Esophagus squamous epithelium (tissue), 5 donors: Measurements from ENCODE around the gene SZT2. TPM values are rescaled to one million over a fixed set of nuclear protein-coding genes. Genes with fewer than 3 reads are reported as not detected.
"Not testable (repeated sequence)": the region's sequence is repeated elsewhere in the genome, so short reads cannot be mapped to it uniquely, and the experiment has no call there.

Experiments used
- DNase-seq: peaks from one replicate; lab custom pipeline; 2025; lab: John Stamatoyannopoulos, UW
- H3K27ac ChIP-seq, 4 donors: fragments of 200-600 bp; sonication (generic); one replicate each; pipeline ENCODE4 v1.5.1; 2016 to 2019; ENCODE audit warnings: mild to moderate bottlenecking in 1 of 4
- H3K27me3 ChIP-seq, 4 donors: fragments of 200-600 bp; sonication (generic); 1 replicate in 3 of 4; 2 replicates in 1 of 4; pipeline versions ENCODE4 v1.5.1 to v1.6.0; 2017 to 2021; ENCODE audit warnings: antibody characterized with exemption in 1 of 4
- H3K36me3 ChIP-seq, 3 donors: fragments of 200-600 bp; sonication (generic); one replicate each; pipeline ENCODE4 v1.5.1; 2016 to 2019
- H3K4me1 ChIP-seq, 3 donors: fragments of 200-600 bp; sonication (generic); one replicate each; pipeline ENCODE4 v1.5.1; 2017 to 2019
- H3K4me3 ChIP-seq, 4 donors: fragments of 200-600 bp; sonication (generic); 1 replicate in 3 of 4; 2 replicates in 1 of 4; pipeline ENCODE4 v1.5.1; 2016 to 2019; ENCODE audit warnings: mild to moderate bottlenecking in 2 of 4, moderate library complexity in 1 of 4
- H3K9me3 ChIP-seq, 3 donors: fragments of 200-600 bp; sonication (generic); one replicate each; pipeline ENCODE4 v1.5.1; 2016 to 2019
- POLR2A ChIP-seq, 4 donors: fragments of 450-650 bp; IDR thresholded peaks; one replicate each; pipeline ENCODE4 v1.6.1; 2017; ENCODE audit warnings: antibody characterized with exemption in 4 of 4, mild to moderate bottlenecking in 4 of 4, moderate library complexity in 3 of 4
- WGBS, 2 donors: methylation state at CpG; one replicate each; pipeline ENCODE4 v1.1.5; 2018; 5-methylcytosine and 5-hydroxymethylcytosine counted together
- intact Hi-C: fragments of 100-400 bp; cut with DNase I; formaldehyde crosslinking; loops from one replicate; pipeline ENCODE4 v1.15.0; 2022
- total RNA-seq, 4 donors: library from RNA; depleted of rRNA; stranded (reverse); fragments of >200 nt; gene quantifications; one replicate each; pipeline ENCODE4 v1.1.0, GENCODE V29; 2016
- TF ChIP-seq, protein P1 (sequence below), 6 experiments: fragments of 450-650 bp in 4 of 6; fragments of 200-600 bp in 2 of 6; sonication (generic) in 2 of 6; IDR thresholded peaks; one replicate each; pipeline ENCODE4 v1.5.1; 2016 to 2019; ENCODE audit warnings: antibody characterized with exemption in 6 of 6, mild to moderate bottlenecking in 4 of 6, moderate library complexity in 4 of 6
- donor health status: DM: yes; HTN: yes; CAD: no.

SZT2 gene
- total RNA-seq, 4 donors from 2014 or later = 12.4 to 40.0 (median 27.7) TPM

DNA sequence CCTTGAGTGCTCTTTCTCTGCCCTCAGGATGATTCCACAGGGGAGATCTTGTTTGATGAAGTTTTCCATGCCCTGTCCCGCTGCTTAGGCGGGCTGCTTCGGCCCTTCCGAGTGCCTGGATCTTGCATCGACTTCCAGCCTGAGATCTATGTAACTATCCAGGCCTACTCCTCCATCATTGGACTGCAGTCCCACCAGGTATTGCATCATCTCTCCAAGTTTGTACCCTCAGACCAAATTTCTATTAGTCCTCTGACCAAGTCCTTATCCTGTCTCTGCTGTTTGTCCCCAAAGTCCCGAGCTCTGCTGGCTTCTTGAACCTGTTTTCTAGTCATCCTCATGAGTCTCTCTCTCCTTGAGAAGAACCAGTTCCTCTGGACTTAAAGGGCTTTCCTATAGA, 14.7 kb downstream of the SZT2 start:
- Histone ChIP-seq H3K27ac (no peak overlapping the region), H3K27me3 (no peaks in the 10 kb centered on the region), H3K36me3 (peaks cover 24 to 72% (median 37%) of the 10 kb centered on the region in 3 donors), H3K4me3 (no peak overlapping the region), H3K4me1 (peaks cover 0 to 4% (median 0%) of the 10 kb centered on the region in 3 donors), H3K9me3 (no peaks in the 10 kb centered on the region)
- intact Hi-C loops = no loop called here
- no peak for TF ChIP-seq POLR2A (IDR thresholded peaks at IDR 0.05)
- TF ChIP-seq, protein P1, sequence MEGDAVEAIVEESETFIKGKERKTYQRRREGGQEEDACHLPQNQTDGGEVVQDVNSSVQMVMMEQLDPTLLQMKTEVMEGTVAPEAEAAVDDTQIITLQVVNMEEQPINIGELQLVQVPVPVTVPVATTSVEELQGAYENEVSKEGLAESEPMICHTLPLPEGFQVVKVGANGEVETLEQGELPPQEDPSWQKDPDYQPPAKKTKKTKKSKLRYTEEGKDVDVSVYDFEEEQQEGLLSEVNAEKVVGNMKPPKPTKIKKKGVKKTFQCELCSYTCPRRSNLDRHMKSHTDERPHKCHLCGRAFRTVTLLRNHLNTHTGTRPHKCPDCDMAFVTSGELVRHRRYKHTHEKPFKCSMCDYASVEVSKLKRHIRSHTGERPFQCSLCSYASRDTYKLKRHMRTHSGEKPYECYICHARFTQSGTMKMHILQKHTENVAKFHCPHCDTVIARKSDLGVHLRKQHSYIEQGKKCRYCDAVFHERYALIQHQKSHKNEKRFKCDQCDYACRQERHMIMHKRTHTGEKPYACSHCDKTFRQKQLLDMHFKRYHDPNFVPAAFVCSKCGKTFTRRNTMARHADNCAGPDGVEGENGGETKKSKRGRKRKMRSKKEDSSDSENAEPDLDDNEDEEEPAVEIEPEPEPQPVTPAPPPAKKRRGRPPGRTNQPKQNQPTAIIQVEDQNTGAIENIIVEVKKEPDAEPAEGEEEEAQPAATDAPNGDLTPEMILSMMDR (IDR thresholded peaks at IDR 0.05) = no peak
- no peak for DNase-seq
- WGBS, 2 donors = 95 to 99% methylated on average over 6 of the region's 6 CpGs

DNA sequence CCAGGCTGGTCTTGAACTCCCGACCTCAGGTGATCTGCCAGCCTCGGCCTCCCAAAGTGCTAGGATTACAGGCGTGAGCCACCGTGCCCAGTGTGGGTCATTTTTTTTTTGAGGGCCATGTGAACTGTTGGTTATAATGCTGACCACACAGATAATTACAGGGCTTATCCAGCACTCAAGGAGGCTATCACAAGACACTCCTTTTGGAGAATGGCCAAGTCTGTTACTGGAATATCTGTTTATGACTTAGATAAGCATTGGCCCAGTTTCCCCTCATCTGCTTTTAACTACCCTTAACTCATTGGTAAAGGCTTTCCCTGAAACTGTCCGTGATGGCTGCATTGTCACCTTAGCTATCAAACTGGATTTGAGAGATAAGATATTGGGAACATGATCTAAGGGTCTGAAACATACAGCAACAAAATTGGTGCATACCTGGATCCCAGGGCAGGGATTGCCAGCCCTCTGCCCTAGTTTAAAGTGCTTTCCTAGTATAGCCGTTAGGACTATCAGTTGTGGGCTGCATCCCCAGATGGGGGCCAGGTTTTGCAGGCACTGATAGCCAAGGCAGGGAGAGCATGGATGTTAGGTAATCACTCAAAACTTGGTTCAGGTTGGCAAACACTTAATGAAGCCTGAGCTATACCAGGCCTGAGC, 15.6 kb downstream of the SZT2 start:
- intact Hi-C loops = no loop called here
- WGBS, 2 donors = 85 to 97% methylated on average over 5 to 6 of the region's 6 CpGs
- H3K9me3 ChIP-seq = no peaks in the 10 kb centered on the region
- DNase-seq = no peak
- no peaks in the 10 kb centered on the region for H3K27me3 ChIP-seq
- no peak overlapping the region for H3K27ac ChIP-seq
- TF ChIP-seq, protein P1 (IDR thresholded peaks at IDR 0.05) = no peak
- no peak for TF ChIP-seq POLR2A (IDR thresholded peaks at IDR 0.05)
- no peak overlapping the region for H3K4me3 ChIP-seq
- H3K36me3 ChIP-seq = peaks cover 24 to 81% (median 37%) of the 10 kb centered on the region in 3 donors
- H3K4me1 ChIP-seq = peaks cover 0 to 1% (median 0%) of the 10 kb centered on the region in 3 donors

DNA sequence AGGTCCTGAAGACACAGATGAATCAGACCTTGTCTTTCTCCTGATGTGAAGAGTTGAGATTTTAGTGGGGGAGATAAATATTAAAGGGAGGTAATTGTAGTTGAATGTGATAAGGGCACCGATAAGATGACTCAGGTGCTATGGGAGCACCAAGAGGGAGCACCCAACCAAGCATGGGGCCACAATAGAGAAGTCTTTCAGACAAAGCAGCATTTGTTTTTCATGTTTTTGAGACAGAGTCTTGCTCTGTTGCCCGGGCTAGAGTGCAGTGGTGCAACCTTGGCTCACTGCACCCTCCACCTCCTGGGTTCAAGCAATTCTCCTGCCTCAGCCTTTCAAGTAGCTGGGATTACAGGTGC, 16.2 kb downstream of the SZT2 start:
- Histone ChIP-seq H3K4me3 (no peak overlapping the region), H3K9me3 (no peaks in the 10 kb centered on the region), H3K36me3 (peaks cover 24 to 82% (median 37%) of the 10 kb centered on the region in 3 donors), H3K4me1 (no peaks in the 10 kb centered on the region), H3K27me3 (no peaks in the 10 kb centered on the region), H3K27ac (no peak overlapping the region)
- intact Hi-C loops = no loop called here
- no peak for DNase-seq
- no peak for TF ChIP-seq POLR2A (IDR thresholded peaks at IDR 0.05)
- TF ChIP-seq, protein P1 (IDR thresholded peaks at IDR 0.05) = no peak
- 89 to 93% methylated on average over 2 of the region's 2 CpGs for WGBS, 2 donors

DNA sequence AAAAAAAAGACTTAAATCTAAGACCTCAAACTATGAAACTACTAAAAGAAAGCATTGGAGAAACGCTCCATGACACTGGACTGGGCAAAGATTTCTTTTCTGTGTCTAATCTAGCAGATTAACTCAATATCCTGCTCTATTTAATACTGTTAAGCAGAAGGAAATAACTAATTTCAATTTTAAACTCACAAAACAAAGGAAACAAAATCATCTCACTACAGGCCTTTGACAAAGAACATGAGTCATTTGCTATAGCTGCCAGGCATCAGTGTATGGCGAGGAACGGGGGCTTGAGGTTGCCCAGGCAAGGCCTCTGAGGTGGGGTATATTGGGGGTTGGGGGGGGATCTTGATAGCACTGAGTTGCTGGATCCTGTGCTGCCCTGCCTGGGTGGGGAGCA, 20.9 kb downstream of the SZT2 start:
- intact Hi-C loops = no loop called here
- 20 to 47% methylated on average over 3 of the region's 3 CpGs for WGBS, 2 donors
- Histone ChIP-seq H3K27ac (no peak overlapping the region), H3K36me3 (peaks cover 6 to 66% (median 19%) of the 10 kb centered on the region in 3 donors), H3K27me3 (no peaks in the 10 kb centered on the region), H3K4me3 (no peak overlapping the region), H3K4me1 (no peaks in the 10 kb centered on the region), H3K9me3 (no peaks in the 10 kb centered on the region)
- TF ChIP-seq POLR2A (IDR thresholded peaks at IDR 0.05) = no peak
- TF ChIP-seq, protein P1 (IDR thresholded peaks at IDR 0.05) = no peak
- no peak for DNase-seq

DNA sequence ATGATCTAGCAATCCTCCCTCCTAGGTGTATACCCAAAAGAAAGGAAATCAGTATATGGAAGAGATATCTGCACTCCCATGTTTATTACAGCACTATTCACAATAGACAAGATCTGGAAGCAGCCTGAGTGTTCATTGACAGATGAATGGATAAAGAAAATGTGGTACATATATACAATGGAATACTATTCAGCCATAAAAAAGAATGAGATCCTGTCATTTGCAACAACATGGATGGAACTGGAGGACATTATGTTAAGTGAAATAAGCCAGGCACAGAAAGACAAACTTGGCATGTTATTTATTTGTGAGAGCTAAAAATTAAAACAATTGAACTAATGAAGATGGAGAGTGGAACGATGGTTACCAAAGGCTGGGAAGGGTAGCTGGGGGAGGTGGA, 23.7 kb downstream of the SZT2 start:
- WGBS, 2 donors = 94 to 96% methylated on average over 1 of the region's 1 CpG
- intact Hi-C loops, H3K27me3 ChIP-seq, H3K4me3 ChIP-seq, H3K4me1 ChIP-seq, DNase-seq, H3K27ac ChIP-seq, H3K9me3 ChIP-seq: not testable (repeated sequence)
- H3K36me3 ChIP-seq = peaks cover 12 to 66% (median 15%) of the 10 kb centered on the region in 3 donors
